SK-N-SH (cell line): ENCODE measurements around the gene CR1. TPM values are rescaled to one million over a fixed set of nuclear protein-coding genes. Genes with fewer than 3 reads are reported as not detected.

Experiments
- CTCF ChIA-PET: fragments of 300-600, 350-600 bp; formaldehyde crosslinking; extraction: SDS; loops from one replicate; lab custom pipeline; 2021; lab: Yijun Ruan, JAX
- POLR2A ChIA-PET: fragments of 350-600 bp; sonication (Branson Sonifier 250); formaldehyde crosslinking; extraction: SDS; loops from one replicate; lab custom pipeline; 2020; ENCODE audit warnings: antibody characterized with exemption, inconsistent platforms; lab: Yijun Ruan, JAX
- DNase-seq: peaks from one replicate; pipeline ENCODE4 v3.0.0; 2012
- H2AFZ ChIP-seq: fragments of 200-600 bp; sonication (generic); 2 replicates; pipeline ENCODE4 v1.8.1; 2016; ENCODE audit warnings: antibody characterized with exemption, mild to moderate bottlenecking, low read depth
- H3F3A ChIP-seq: fragments of 200-600 bp; sonication (generic); replicated peaks from 2 replicates; pipeline ENCODE3; 2016; ENCODE audit warnings: antibody characterized with exemption, mild to moderate bottlenecking; ENCODE audit not compliant: insufficient read depth
- H3K27ac ChIP-seq, 2 experiments: fragments of 200-500 bp in 1 of 2; fragments of 200-600 bp in 1 of 2; sonication (Bioruptor generic) in 1 of 2; sonication (generic), shearing (Covaris generic) in 1 of 2; 2 replicates each; pipeline versions ENCODE4 v1.5.1 to v1.6.1; 2014 to 2016; ENCODE audit warnings: low read depth in 2 of 2, inconsistent platforms in 1 of 2, low read length in 1 of 2, mild to moderate bottlenecking in 1 of 2, mixed read lengths in 1 of 2
- H3K27me3 ChIP-seq: fragments of 200-600 bp; sonication (generic), shearing (Covaris generic); 2 replicates; pipeline ENCODE4 v1.6.1; 2016; ENCODE audit warnings: mixed run types; ENCODE audit not compliant: insufficient read depth
- H3K36me3 ChIP-seq, 2 experiments: fragments of 200-500 bp in 1 of 2; fragments of 200-600 bp in 1 of 2; sonication (Bioruptor generic) in 1 of 2; sonication (generic) in 1 of 2; replicated peaks in 1 of 2; 2 replicates each; pipeline versions ENCODE3 to v1.5.1; 2014 to 2016; ENCODE audit warnings: low read length in 1 of 2, mild to moderate bottlenecking in 1 of 2; ENCODE audit not compliant: insufficient read depth in 2 of 2, control insufficient read depth in 1 of 2
- H3K4me1 ChIP-seq, 2 experiments: fragments of 200-500 bp in 1 of 2; fragments of 200-600 bp in 1 of 2; sonication (Bioruptor generic) in 1 of 2; sonication (generic), shearing (Covaris generic) in 1 of 2; 2 replicates each; pipeline versions ENCODE4 v1.5.1 to v1.6.1; 2014 to 2016; ENCODE audit warnings: low read depth in 1 of 2, low read length in 1 of 2, mixed run types in 1 of 2; ENCODE audit not compliant: insufficient read depth in 2 of 2, control insufficient read depth in 1 of 2
- H3K4me2 ChIP-seq: fragments of 200-600 bp; sonication (generic), shearing (Covaris generic); 2 replicates; pipeline ENCODE4 v1.6.1; 2017; ENCODE audit warnings: mixed run types
- H3K4me3 ChIP-seq, 2 experiments: fragments of 200-500 bp in 1 of 2; fragments of 200-600 bp in 1 of 2; sonication (Bioruptor generic) in 1 of 2; sonication (generic), shearing (Covaris generic) in 1 of 2; 2 replicates each; pipeline versions ENCODE4 v1.5.1 to v1.8.1; 2014 to 2016; ENCODE audit warnings: low read depth in 2 of 2, inconsistent platforms in 1 of 2, low read length in 1 of 2, mild to moderate bottlenecking in 1 of 2, mixed read lengths in 1 of 2, moderate library complexity in 1 of 2
- H3K79me2 ChIP-seq: fragments of 200-600 bp; sonication (generic); 2 replicates; pipeline ENCODE4 v1.8.1; 2017; ENCODE audit warnings: mild to moderate bottlenecking; ENCODE audit not compliant: insufficient read depth
- H3K9ac ChIP-seq: fragments of 200-600 bp; sonication (generic); 2 replicates; pipeline ENCODE4 v1.6.1; 2017; ENCODE audit warnings: mixed run types
- H3K9me2 ChIP-seq: fragments of 200-600 bp; sonication (generic); 2 replicates; pipeline ENCODE4 v1.6.1; 2017; ENCODE audit warnings: mixed run types
- H3K9me3 ChIP-seq: fragments of 200-600 bp; sonication (generic); 2 replicates; pipeline ENCODE4 v1.6.1; 2017; ENCODE audit warnings: mixed run types, mild to moderate bottlenecking, moderate library complexity
- H4K20me1 ChIP-seq: fragments of 200-600 bp; sonication (generic); 2 replicates; pipeline ENCODE4 v1.6.1; 2017; ENCODE audit warnings: mild to moderate bottlenecking, mixed run types; ENCODE audit not compliant: insufficient read depth
- ELF1 ChIP-seq: IDR thresholded peaks from 2 replicates; pipeline ENCODE4 v1.4.0; 2012
- EP300 ChIP-seq, 2 experiments: IDR thresholded peaks; 2 replicates each; pipeline versions ENCODE4 v1.4.0 to v1.6.1; 2012; ENCODE audit warnings: borderline replicate concordance in 1 of 2, low read depth in 1 of 2, low read length in 1 of 2
- FOXM1 ChIP-seq: IDR thresholded peaks from 2 replicates; pipeline ENCODE4 v1.4.0; 2012; ENCODE audit warnings: low read depth, mild to moderate bottlenecking
- GABPA ChIP-seq: IDR thresholded peaks from 2 replicates; pipeline ENCODE4 v1.4.0; 2012; ENCODE audit warnings: low read depth, mild to moderate bottlenecking
- GATA2 ChIP-seq: sonication (generic); formaldehyde crosslinking; IDR thresholded peaks from 2 replicates; pipeline ENCODE4 v1.5.0; 2020; ENCODE audit warnings: mild to moderate bottlenecking, missing genetic modification reagents
- JUND ChIP-seq: IDR thresholded peaks from 2 replicates; pipeline ENCODE4 v1.4.0; 2012
- MXI1 ChIP-seq: IDR thresholded peaks from 2 replicates; pipeline ENCODE4 v1.6.1; 2012; ENCODE audit warnings: mild to moderate bottlenecking, low read depth, low read length, improper control_type of control experiment
- PBX3 ChIP-seq: IDR thresholded peaks from 2 replicates; pipeline ENCODE4; 2012
- RCOR1 ChIP-seq: fragments of 150-350 bp; IDR thresholded peaks from 2 replicates; pipeline ENCODE4 v1.6.1; 2017; ENCODE audit warnings: antibody characterized with exemption, low read length
- USF1 ChIP-seq: IDR thresholded peaks from 2 replicates; pipeline ENCODE4 v1.4.0; 2012; ENCODE audit warnings: low read depth, borderline replicate concordance
- USF2 ChIP-seq: fragments of 150-350 bp; IDR thresholded peaks from 2 replicates; pipeline ENCODE4 v1.6.1; 2017; ENCODE audit warnings: antibody characterized with exemption, low read length, low read depth, borderline replicate concordance
- WGBS: methylation state at CpG from one replicate; pipeline ENCODE4 v1.1.6; 2017; ENCODE audit warnings: low lambda C conversion rate; 5-methylcytosine and 5-hydroxymethylcytosine counted together
- polyA plus RNA-seq, 3 experiments: library from polyadenylated mRNA; depleted of rRNA; stranded (reverse); fragments of >200 nt; gene quantifications; 2 replicates each; pipeline ENCODE4 v1.2.3, GENCODE V29; 2012

The CR1 gene
- polyA plus RNA-seq, 1 of the 3 experiments (the other 2 are of a cell fraction) = not detected

GRCh38 chr1:207666342-207666741, 170.4 kb downstream of the CR1 start:
- peaks cover 39% of the 10 kb centered on the region for H3K27me3 ChIP-seq
- no peaks in the 10 kb centered on the region for H3K4me1 ChIP-seq
- no peaks in the 10 kb centered on the region for H3K79me2 ChIP-seq
- no peak for DNase-seq
- no peaks in the 10 kb centered on the region for H3K9me3 ChIP-seq
- no peaks in the 10 kb centered on the region for H3F3A ChIP-seq
- no peak overlapping the region for H3K9ac ChIP-seq
- H2AFZ ChIP-seq = no peak overlapping the region
- POLR2A ChIA-PET = no interaction called here
- no peaks in the 10 kb centered on the region for H3K9me2 ChIP-seq
- no peak overlapping the region for H3K27ac ChIP-seq
- TF ChIP-seq GATA2 (CRISPR knock-in tag) (no peak), GABPA (no peak), PBX3 (no peak), RCOR1 (no peak), FOXM1 (no peak), EP300 (IDR thresholded peaks at IDR 0.05; ENCODE audit: borderline replicate concordance in 1 of 2, low read depth in 1 of 2, low read length in 1 of 2) (no peak), USF2 (no peak), USF1 (no peak), MXI1 (no peak), ELF1 (no peak)
- H3K4me2 ChIP-seq = no peak overlapping the region
- no peaks in the 10 kb centered on the region for H4K20me1 ChIP-seq
- WGBS = 17% methylated on average over 1 of the region's 1 CpG
- no peaks in the 10 kb centered on the region for H3K36me3 ChIP-seq
- CTCF ChIA-PET = no interaction called here
- H3K4me3 ChIP-seq = no peak overlapping the region

- Histone ChIP-seq H3F3A (no peaks in the 10 kb centered on the region), H4K20me1 (no peaks in the 10 kb centered on the region), H3K9me3 (no peaks in the 10 kb centered on the region), H3K4me3 (no peak overlapping the region), H3K36me3 (no peaks in the 10 kb centered on the region), H3K79me2 (no peaks in the 10 kb centered on the region), H3K27ac (no peak overlapping the region), H2AFZ (no peak overlapping the region), H3K4me2 (no peak overlapping the region; the same call in 1 of the 2 replicates), H3K9me2 (no peaks in the 10 kb centered on the region)
- no peak for DNase-seq
- ChIA-PET POLR2A (no interaction called here), CTCF (no interaction called here)
- WGBS = 11% methylated on average over 14 of the region's 44 CpGs
- no peak for TF ChIP-seq JUND
- TF ChIP-seq EP300 (IDR thresholded peaks at IDR 0.05; ENCODE audit: borderline replicate concordance in 1 of 2, low read depth in 1 of 2, low read length in 1 of 2) = no peak
- TF ChIP-seq, all 33 proteins: peak for 0
- H3K9ac ChIP-seq = no peak overlapping the region
- no peaks in the 10 kb centered on the region for H3K4me1 ChIP-seq
- peaks cover 39% of the 10 kb centered on the region for H3K27me3 ChIP-seq
Measured at GRCh38 chr1:207669528-207670009, 173.6 kb downstream of the CR1 start.
